PFSK-1 (cell line): ENCODE measurements around the gene CACNB1.

Experiments
- SIN3A ChIP-seq: IDR thresholded peaks from 2 replicates; pipeline ENCODE4 v1.6.1; 2012; ENCODE audit warnings: mild to moderate bottlenecking, low read length, moderate library complexity, borderline replicate concordance; ENCODE audit not compliant: insufficient read depth
- TAF1 ChIP-seq: IDR thresholded peaks from 2 replicates; pipeline ENCODE4 v1.6.1; 2012; ENCODE audit warnings: low read length, control low read depth, borderline replicate concordance; ENCODE audit not compliant: insufficient read depth

DNA sequence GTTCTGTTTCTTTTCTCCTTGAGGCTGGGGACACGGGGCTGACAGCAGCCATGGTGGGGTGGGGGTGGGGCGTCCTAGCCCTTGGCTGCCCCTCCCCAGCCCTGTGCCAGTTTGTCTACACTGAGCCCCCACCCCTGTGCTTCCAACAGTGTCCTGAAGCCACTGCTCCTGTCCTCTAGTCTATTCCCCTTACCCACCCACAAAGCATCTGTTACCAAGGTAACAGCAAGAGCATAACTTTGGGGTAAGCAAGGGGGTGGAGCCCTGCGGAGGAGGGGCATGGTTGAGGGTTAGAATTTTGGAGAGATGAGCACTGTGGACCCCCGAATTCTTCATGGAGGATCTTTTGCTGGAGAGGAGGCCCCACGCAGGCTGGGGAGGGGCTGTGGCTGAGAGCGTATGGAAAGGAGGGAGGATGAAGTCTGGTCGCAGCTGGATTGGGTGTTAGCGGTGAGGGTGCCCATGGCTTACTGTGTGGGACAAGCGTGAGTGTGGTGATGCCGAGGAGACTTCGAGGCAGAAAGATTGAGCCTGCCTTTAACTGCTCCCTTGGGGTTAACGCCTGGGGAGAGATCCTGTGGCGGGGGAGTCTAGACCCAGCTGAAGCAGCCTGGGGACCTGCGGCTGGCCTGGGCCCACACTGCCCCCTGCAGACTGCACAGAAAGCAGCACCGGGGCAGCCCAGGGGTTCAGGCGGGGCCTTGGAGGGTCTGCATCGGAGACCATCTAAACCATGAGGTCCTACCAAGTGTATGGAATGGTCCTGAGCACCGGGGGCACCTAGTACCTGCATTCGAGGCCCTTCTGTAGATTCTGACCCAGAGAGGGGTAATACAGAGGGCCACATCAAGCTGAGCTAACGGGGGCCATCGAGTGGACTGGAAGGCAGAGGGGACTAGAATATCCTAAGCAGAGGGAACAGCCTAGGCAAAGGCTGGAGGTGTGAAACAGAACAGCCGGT lies 34.4 kb upstream of the CACNB1 start:
- TF ChIP-seq SIN3A (no peak), TAF1 (no peak)
